Measurements from ENCODE around the gene CDK5R1.
"Not testable (repeated sequence)": the region's sequence is repeated elsewhere in the genome, so short reads cannot be mapped to it uniquely, and the experiment has no call there.

The CDK5R1 gene

GRCh38 chr17:32486701-32487472 is at the start of gene CDK5R1:
Gene CDK5R1, plus strand, starts transcription at chr17:32486993. Its CDS starts 628 bp downstream, at chr17:32487621.
- DNase-seq, result peak; percentile 73

- no peak for DNase-seq
Observed at GRCh38 chr17:32440722-32441121, 46.1 kb upstream of the CDK5R1 start.

DNA sequence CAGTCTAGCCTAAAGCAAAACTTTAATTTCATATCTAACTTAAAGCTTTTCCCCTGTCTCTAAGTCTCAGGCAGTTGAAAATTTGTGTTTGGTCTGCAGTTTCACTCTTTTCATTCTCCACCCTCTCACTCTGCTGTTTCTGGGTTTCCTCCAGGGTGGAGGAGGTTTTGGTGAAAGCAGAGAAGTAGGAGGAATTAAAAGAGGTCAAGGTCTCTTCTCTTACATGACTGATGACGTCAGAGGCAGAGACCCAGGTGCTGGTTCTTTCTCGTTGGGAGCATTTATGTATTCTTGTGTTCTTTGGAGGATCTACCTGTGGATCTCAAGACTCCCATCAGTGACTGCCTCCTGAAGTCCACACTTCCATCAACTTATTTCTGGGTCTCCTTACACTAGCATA is 44.9 kb upstream of the CDK5R1 start:
- no peak for DNase-seq

GRCh38 chr17:32443827-32444300 is 42.9 kb upstream of the CDK5R1 start:
- DNase-seq, result no peak

- DNase-seq, result peak; percentile 98
Observed at GRCh38 chr17:32444301-32445073, 42.3 kb upstream of the CDK5R1 start, which contains the start of gene PSMD11. Gene PSMD11, plus strand, starts transcription at chr17:32444510. Its CDS starts 14 bp downstream, at chr17:32444524.

DNA sequence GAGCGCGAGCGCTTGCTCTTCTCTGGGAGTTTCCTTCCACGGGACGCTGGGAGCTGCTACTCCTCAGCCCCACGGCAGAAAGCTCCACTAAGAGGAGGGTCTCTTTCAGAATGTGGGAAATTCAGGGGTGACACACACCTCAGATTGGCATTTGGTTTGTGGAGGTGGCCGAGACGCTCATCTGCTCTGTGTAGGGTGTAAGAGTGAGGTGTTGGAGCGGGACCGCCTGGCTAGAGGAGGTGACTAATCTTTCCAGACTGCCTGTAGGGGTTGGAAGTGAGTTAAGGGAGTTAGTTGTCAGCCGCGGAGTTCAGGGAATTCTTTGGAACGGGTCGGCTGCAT is 41.7 kb upstream of the CDK5R1 start:
- DNase-seq, result peak; percentile 18

DNA sequence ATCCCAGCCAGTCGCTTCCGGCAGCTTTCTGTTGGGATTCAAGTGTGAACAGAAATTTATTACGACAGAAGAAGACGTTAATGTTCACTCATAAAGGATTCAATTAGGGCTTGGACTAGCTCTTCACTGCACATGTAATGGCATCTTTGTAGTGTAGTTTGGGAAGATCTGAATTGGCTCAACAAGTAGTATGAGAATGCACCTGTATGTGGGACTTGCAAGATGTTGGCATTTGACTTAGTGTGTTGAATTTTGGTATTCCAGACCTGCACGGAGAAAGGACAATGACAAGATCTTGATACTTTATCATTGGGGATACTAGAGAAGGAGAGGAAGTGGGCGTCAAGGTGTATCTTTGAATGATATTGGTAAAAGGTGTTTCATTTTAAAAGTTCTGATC is 41.3 kb upstream of the CDK5R1 start:
- DNase-seq, result no peak

- no peak for DNase-seq
Observed at GRCh38 chr17:32445971-32446370, 40.8 kb upstream of the CDK5R1 start.

DNA sequence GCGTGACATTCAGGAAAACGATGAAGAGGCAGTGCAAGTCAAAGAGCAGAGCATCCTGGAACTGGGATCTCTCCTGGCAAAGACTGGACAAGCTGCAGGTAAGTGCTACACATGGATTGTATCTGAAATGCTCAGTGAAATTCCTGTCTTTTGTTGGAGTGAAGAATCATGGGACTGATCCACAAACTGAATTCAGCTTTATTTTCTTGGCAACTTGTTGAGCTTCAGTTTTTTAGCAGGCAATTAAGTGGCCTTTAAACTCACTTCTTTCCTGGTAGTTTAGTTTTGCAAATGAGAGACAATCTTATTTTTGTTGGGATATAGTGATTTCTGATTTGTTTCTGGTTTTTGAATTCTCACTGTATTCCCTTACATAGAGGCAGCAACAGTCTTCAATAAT is 39.8 kb upstream of the CDK5R1 start:
- DNase-seq, result no peak

DNA sequence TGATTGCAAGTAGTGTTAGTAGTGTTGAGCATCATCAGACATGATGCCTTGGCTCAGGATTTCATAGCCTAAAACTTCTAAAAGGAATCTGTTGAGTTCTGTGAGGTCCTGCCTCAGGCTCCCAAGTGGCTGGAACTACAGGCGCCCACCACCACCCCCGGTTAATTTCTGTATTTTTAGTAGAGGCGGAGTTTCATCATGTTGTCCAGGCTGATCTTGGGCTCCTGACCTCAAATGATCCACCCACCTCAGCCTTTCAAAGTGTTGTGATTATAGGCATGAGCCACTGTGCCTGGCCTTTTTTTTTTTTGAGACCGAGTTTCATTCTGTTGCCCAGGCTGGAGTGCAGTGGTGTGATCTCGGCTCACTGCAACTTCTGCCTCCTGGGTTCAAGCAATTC is 36.8 kb upstream of the CDK5R1 start:
- no peak for DNase-seq

- DNase-seq, result not testable (repeated sequence)
Observed at GRCh38 chr17:32450379-32450778, 36.4 kb upstream of the CDK5R1 start.

DNA sequence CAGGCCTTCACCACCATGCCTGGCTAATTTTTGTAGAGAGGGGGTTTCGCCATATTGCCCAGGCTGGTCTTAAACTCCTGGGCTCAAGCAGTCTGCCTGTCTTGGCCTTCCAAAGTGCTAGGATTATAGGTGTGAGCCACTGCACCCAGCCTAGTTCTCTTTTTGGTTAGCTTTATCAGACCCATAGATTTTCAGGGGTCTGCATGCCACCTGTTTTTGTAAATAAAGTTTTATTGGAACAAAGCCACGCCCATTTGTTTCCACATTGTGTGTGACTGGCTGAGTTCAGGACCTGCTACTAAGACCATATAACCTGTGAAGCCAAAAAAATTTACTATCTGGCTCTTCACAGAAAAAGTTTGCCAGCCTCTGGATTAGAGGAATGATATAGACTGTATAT is 34.9 kb upstream of the CDK5R1 start:
- DNase-seq, result no peak

DNA sequence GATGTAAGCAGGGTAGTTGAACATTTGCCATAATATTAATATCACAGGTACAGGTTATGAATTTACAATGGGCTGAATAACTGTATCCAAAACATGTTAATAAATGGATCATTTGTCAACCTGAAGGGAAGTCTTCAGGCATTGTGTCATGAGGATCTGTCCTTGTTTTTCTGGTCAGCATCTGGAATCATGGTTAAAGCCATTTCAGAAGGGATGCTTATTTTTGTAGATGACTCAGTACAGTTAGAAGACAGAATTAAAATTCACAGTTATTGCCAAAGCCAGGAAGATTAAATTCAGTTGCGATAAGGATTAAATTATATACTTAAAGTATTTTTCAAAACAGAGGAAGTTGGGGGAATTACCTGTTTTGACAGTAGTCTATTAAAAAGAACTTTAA is 34.5 kb upstream of the CDK5R1 start:
- DNase-seq, result no peak

GRCh38 chr17:32453370-32453769 is 33.4 kb upstream of the CDK5R1 start:
- no peak for DNase-seq

DNA sequence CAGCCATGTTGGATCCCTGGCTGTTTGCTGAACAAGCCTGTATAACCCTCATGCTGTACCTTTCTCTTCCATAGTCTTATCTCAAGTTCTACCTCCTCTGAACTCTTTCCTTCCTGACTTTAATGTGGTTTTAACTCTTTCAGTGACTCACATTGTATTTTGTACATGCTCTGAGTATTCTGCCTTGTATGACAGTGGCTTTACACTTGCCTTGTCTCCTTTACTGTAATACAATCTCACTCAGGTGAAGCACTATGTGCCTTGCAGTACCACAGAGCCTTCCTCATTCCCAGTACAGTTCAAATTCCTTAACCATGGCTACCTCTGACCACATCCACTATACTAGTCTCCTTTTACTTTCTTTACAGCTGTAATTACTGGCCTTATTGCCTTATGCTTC is 28.4 kb upstream of the CDK5R1 start:
- DNase-seq, result no peak

DNA sequence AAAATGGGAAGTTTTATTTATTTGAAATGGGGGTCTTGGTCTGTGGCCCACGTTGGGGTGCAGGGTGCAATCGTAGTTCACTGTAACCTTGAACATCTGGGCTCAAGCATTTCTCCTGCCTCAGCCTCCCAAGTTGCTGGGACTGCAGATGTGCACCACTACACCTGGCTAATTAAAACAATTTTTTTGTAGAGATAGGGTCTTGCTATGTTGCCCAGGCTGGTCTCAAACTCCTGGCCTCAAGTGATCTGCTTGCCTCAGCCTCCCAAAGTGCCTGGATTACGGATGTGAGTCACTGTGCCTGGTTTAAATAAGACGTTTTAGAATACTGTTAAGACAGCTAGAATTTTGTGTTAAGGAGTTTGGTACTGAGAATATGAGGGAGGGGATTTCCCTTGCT is 26.7 kb upstream of the CDK5R1 start:
- DNase-seq, result no peak

DNA sequence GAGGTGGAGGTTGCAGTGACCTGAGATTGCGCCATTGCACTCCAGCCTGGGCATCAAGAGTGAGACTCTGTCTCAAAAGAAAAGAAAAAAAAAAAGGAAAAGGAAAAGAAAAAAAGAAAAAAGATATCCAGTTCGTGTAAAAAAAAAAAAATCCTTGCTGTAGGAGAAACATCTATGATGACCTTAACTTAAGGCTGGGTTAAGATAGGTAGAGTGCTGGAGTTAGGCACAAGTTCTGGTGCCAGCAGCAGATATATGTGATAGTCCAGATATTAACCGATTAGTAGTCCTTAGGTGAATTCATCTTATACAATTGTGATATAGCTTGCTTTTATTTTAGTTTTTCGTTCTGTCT is 25.3 kb upstream of the CDK5R1 start:
- no peak for DNase-seq

DNA sequence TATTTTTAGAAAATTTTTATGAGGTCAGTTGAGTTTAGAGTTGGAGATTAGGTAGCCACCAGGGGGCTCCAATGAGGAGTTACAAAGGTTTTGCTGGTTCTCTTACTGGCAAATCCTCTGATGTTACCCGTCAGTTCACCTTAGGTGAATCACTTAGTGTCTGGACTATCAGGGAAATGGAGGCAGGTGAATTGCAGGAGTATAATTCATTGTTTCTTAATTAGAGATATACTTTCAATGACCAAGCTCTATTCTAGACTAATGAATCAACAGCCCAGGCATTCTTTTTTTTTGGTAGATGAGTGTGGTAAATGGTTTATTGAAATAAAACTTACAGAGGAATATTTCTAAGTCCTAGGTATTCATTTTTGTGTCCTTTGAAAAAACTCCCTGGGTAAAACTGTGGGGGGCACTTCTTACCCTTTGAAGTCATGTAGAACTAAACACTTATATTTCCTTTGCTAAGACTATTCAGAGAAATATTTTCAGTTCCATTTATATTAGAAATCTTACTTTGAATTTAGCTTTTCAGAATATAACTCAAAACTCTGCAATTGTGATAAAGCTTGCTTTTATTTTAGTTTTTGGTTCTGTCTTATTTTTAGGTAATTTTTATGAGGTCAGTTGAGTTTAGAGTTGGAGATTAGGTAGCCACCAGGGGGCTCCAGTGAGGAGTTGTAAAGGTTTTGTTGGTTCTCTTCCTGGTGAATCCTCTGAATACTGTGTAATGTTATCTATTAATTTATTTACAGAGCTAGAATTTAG is 24.8 kb upstream of the CDK5R1 start:
- peak; percentile 52 for DNase-seq

- DNase-seq, result no peak
Observed at GRCh38 chr17:32463304-32463703, 23.5 kb upstream of the CDK5R1 start.

- no peak for DNase-seq
Observed at GRCh38 chr17:32464374-32464773, 22.4 kb upstream of the CDK5R1 start.

GRCh38 chr17:32467949-32468348 is 18.8 kb upstream of the CDK5R1 start:
- DNase-seq, result no peak

DNA sequence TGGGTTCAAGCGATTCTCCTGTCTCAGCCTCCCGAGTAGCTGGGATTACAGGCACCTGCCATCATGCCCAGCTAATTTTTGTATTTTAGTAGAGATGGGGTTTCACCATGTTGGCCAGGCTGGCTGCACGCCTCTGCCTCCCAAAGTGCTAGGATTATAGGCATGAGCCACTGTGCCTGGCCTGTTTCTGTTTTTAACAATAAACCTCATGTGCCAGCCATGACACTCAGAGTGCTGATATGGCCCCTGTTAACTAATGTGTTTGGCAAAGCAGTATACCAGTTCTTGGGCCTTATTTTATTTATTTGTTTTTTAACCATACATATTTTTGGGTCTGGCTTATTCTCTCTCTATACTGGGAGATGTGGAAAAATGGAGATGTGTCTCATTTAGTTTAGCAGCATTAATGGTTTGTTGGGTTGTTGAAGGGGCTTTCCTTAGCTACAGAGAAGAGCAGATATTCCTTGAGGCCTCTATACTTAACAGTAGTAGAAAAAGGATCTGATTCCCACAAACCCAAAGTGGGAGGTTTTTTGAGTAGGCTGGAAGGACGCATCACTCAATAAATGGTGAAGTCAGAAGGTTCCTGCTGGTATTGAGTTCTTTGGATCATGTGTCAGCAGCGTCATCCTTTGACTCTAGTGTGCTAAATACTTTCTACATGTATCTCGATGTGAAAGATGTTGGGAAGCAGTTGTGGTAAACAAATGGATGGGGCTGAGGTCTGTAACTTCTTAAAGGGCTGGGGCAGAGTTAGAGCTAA is 16.2 kb upstream of the CDK5R1 start:
- DNase-seq, result no peak

DNA sequence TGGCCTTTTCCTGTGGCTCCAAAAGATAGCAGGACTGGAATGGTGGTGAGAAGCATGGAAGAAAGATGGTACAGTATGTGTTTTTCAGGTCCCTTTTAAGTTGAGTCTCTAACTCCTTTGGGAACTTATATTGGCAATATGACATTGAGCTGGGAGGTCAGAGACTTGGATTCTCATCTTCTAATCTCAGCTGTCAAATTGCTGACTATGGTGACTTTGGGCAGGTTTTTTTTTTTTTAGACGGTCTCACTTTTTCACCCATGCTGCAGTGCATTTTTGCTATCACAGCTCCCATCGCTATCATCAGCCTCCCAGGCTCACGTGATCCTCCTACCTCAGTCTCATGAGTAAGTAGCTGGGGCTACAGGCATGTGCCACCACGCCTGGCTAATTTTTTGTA is 15.1 kb upstream of the CDK5R1 start:
- no peak for DNase-seq
